Ovary (tissue), 3 donors: ENCODE results near the gene TOP3A.

ENCODE experiments used
- CTCF ChIP-seq, 3 donors: fragments of 450-650 bp in 2 of 3; fragments of 200-600 bp in 1 of 3; IDR thresholded peaks; one replicate each; pipeline versions ENCODE4 v1.5.1 to v1.8.0; 2016 to 2022; ENCODE audit warnings: antibody characterized with exemption in 3 of 3, mild to moderate bottlenecking in 1 of 3
- POLR2A ChIP-seq: fragments of 450-650 bp; IDR thresholded peaks from one replicate; pipeline ENCODE4 v1.6.1; 2017; ENCODE audit warnings: antibody characterized with exemption, mild to moderate bottlenecking, moderate library complexity
- donor health status: DM: no; HTN: no; CAD: no.

GRCh38 chr17:18263885-18264682 lies 50.7 kb downstream of the TOP3A start:
- no peak for TF ChIP-seq CTCF (IDR thresholded peaks at IDR 0.05)
- no peak for TF ChIP-seq POLR2A
